SK-N-SH (cell line): ENCODE results near the gene OR52E8. TPM values are rescaled to one million over a fixed set of nuclear protein-coding genes. Genes with fewer than 3 reads are reported as not detected.

ENCODE experiments used
- CTCF ChIA-PET: fragments of 300-600, 350-600 bp; formaldehyde crosslinking; extraction: SDS; loops from one replicate; lab custom pipeline; 2021; lab: Yijun Ruan, JAX
- POLR2A ChIA-PET: fragments of 350-600 bp; sonication (Branson Sonifier 250); formaldehyde crosslinking; extraction: SDS; loops from one replicate; lab custom pipeline; 2020; ENCODE audit warnings: antibody characterized with exemption, inconsistent platforms; lab: Yijun Ruan, JAX
- DNase-seq: peaks from one replicate; pipeline ENCODE4 v3.0.0; 2012
- H2AFZ ChIP-seq: fragments of 200-600 bp; sonication (generic); 2 replicates; pipeline ENCODE4 v1.8.1; 2016; ENCODE audit warnings: antibody characterized with exemption, mild to moderate bottlenecking, low read depth
- H3F3A ChIP-seq: fragments of 200-600 bp; sonication (generic); replicated peaks from 2 replicates; pipeline ENCODE3; 2016; ENCODE audit warnings: antibody characterized with exemption, mild to moderate bottlenecking; ENCODE audit not compliant: insufficient read depth
- H3K27ac ChIP-seq, 2 experiments: fragments of 200-500 bp in 1 of 2; fragments of 200-600 bp in 1 of 2; sonication (Bioruptor generic) in 1 of 2; sonication (generic), shearing (Covaris generic) in 1 of 2; 2 replicates each; pipeline versions ENCODE4 v1.5.1 to v1.6.1; 2014 to 2016; ENCODE audit warnings: low read depth in 2 of 2, inconsistent platforms in 1 of 2, low read length in 1 of 2, mild to moderate bottlenecking in 1 of 2, mixed read lengths in 1 of 2
- H3K27me3 ChIP-seq: fragments of 200-600 bp; sonication (generic), shearing (Covaris generic); 2 replicates; pipeline ENCODE4 v1.6.1; 2016; ENCODE audit warnings: mixed run types; ENCODE audit not compliant: insufficient read depth
- H3K36me3 ChIP-seq, 2 experiments: fragments of 200-500 bp in 1 of 2; fragments of 200-600 bp in 1 of 2; sonication (Bioruptor generic) in 1 of 2; sonication (generic) in 1 of 2; replicated peaks in 1 of 2; 2 replicates each; pipeline versions ENCODE3 to v1.5.1; 2014 to 2016; ENCODE audit warnings: low read length in 1 of 2, mild to moderate bottlenecking in 1 of 2; ENCODE audit not compliant: insufficient read depth in 2 of 2, control insufficient read depth in 1 of 2
- H3K4me1 ChIP-seq, 2 experiments: fragments of 200-500 bp in 1 of 2; fragments of 200-600 bp in 1 of 2; sonication (Bioruptor generic) in 1 of 2; sonication (generic), shearing (Covaris generic) in 1 of 2; 2 replicates each; pipeline versions ENCODE4 v1.5.1 to v1.6.1; 2014 to 2016; ENCODE audit warnings: low read depth in 1 of 2, low read length in 1 of 2, mixed run types in 1 of 2; ENCODE audit not compliant: insufficient read depth in 2 of 2, control insufficient read depth in 1 of 2
- H3K4me2 ChIP-seq: fragments of 200-600 bp; sonication (generic), shearing (Covaris generic); 2 replicates; pipeline ENCODE4 v1.6.1; 2017; ENCODE audit warnings: mixed run types
- H3K4me3 ChIP-seq, 2 experiments: fragments of 200-500 bp in 1 of 2; fragments of 200-600 bp in 1 of 2; sonication (Bioruptor generic) in 1 of 2; sonication (generic), shearing (Covaris generic) in 1 of 2; 2 replicates each; pipeline versions ENCODE4 v1.5.1 to v1.8.1; 2014 to 2016; ENCODE audit warnings: low read depth in 2 of 2, inconsistent platforms in 1 of 2, low read length in 1 of 2, mild to moderate bottlenecking in 1 of 2, mixed read lengths in 1 of 2, moderate library complexity in 1 of 2
- H3K79me2 ChIP-seq: fragments of 200-600 bp; sonication (generic); 2 replicates; pipeline ENCODE4 v1.8.1; 2017; ENCODE audit warnings: mild to moderate bottlenecking; ENCODE audit not compliant: insufficient read depth
- H3K9ac ChIP-seq: fragments of 200-600 bp; sonication (generic); 2 replicates; pipeline ENCODE4 v1.6.1; 2017; ENCODE audit warnings: mixed run types
- H3K9me2 ChIP-seq: fragments of 200-600 bp; sonication (generic); 2 replicates; pipeline ENCODE4 v1.6.1; 2017; ENCODE audit warnings: mixed run types
- H3K9me3 ChIP-seq: fragments of 200-600 bp; sonication (generic); 2 replicates; pipeline ENCODE4 v1.6.1; 2017; ENCODE audit warnings: mixed run types, mild to moderate bottlenecking, moderate library complexity
- H4K20me1 ChIP-seq: fragments of 200-600 bp; sonication (generic); 2 replicates; pipeline ENCODE4 v1.6.1; 2017; ENCODE audit warnings: mild to moderate bottlenecking, mixed run types; ENCODE audit not compliant: insufficient read depth
- CHD2 ChIP-seq: fragments of 150-350 bp; IDR thresholded peaks from 2 replicates; pipeline ENCODE4 v1.6.1; 2018; ENCODE audit warnings: low read length; ENCODE audit not compliant: partially characterized antibody
- ELF1 ChIP-seq: IDR thresholded peaks from 2 replicates; pipeline ENCODE4 v1.4.0; 2012
- EP300 ChIP-seq, 2 experiments: IDR thresholded peaks; 2 replicates each; pipeline versions ENCODE4 v1.4.0 to v1.6.1; 2012; ENCODE audit warnings: borderline replicate concordance in 1 of 2, low read depth in 1 of 2, low read length in 1 of 2
- EZH2phosphoT487 ChIP-seq: fragments of 200-600 bp; sonication (generic); IDR thresholded peaks from 2 replicates; pipeline ENCODE4 v1.6.1; 2017; ENCODE audit warnings: low read depth, mixed run types, mild to moderate bottlenecking, antibody characterized with exemption, moderate library complexity, borderline replicate concordance
- FOSL2 ChIP-seq: IDR thresholded peaks from 2 replicates; pipeline ENCODE4 v1.4.0; 2012; ENCODE audit warnings: low read depth, mild to moderate bottlenecking, moderate library complexity, borderline replicate concordance
- FOXJ3 ChIP-seq: sonication (generic); formaldehyde crosslinking; IDR thresholded peaks from 2 replicates; pipeline ENCODE4 v1.5.1; 2020; ENCODE audit warnings: mild to moderate bottlenecking, missing genetic modification reagents
- FOXM1 ChIP-seq: IDR thresholded peaks from 2 replicates; pipeline ENCODE4 v1.4.0; 2012; ENCODE audit warnings: low read depth, mild to moderate bottlenecking
- GATA2 ChIP-seq: sonication (generic); formaldehyde crosslinking; IDR thresholded peaks from 2 replicates; pipeline ENCODE4 v1.5.0; 2020; ENCODE audit warnings: mild to moderate bottlenecking, missing genetic modification reagents
- JUND ChIP-seq: IDR thresholded peaks from 2 replicates; pipeline ENCODE4 v1.4.0; 2012
- MEF2A ChIP-seq: IDR thresholded peaks from 2 replicates; pipeline ENCODE4 v1.4.0; 2012; ENCODE audit warnings: low read depth, borderline replicate concordance
- MXI1 ChIP-seq: IDR thresholded peaks from 2 replicates; pipeline ENCODE4 v1.6.1; 2012; ENCODE audit warnings: mild to moderate bottlenecking, low read depth, low read length, improper control_type of control experiment
- NRF1 ChIP-seq: IDR thresholded peaks from 2 replicates; pipeline ENCODE4 v1.6.1; 2012; ENCODE audit warnings: low read depth, mild to moderate bottlenecking, low read length
- RCOR1 ChIP-seq: fragments of 150-350 bp; IDR thresholded peaks from 2 replicates; pipeline ENCODE4 v1.6.1; 2017; ENCODE audit warnings: antibody characterized with exemption, low read length
- RFX5 ChIP-seq: IDR thresholded peaks from 2 replicates; pipeline ENCODE4 v1.6.1; 2012; ENCODE audit warnings: mild to moderate bottlenecking, improper control_type of control experiment, low read length
- RXRA ChIP-seq: IDR thresholded peaks from 2 replicates; pipeline ENCODE4 v1.4.0; 2012; ENCODE audit warnings: low read depth, mild to moderate bottlenecking, borderline replicate concordance
- TEAD4 ChIP-seq: IDR thresholded peaks from 2 replicates; pipeline ENCODE4 v1.4.0; 2012; ENCODE audit warnings: mild to moderate bottlenecking, borderline replicate concordance; ENCODE audit not compliant: insufficient read depth
- YY1 ChIP-seq: IDR thresholded peaks from 2 replicates; pipeline ENCODE4 v1.4.0; 2012; ENCODE audit warnings: low read depth, mild to moderate bottlenecking
- WGBS: methylation state at CpG from one replicate; pipeline ENCODE4 v1.1.6; 2017; ENCODE audit warnings: low lambda C conversion rate; 5-methylcytosine and 5-hydroxymethylcytosine counted together
- polyA plus RNA-seq, 3 experiments: library from polyadenylated mRNA; depleted of rRNA; stranded (reverse); fragments of >200 nt; gene quantifications; 2 replicates each; pipeline ENCODE4 v1.2.3, GENCODE V29; 2012
- TF ChIP-seq, protein P1 (sequence below): IDR thresholded peaks from 2 replicates; pipeline ENCODE4 v1.6.1; 2012; ENCODE audit warnings: mild to moderate bottlenecking, low read depth, low read length, moderate library complexity
- TF ChIP-seq, protein P2 (sequence below): IDR thresholded peaks from 2 replicates; pipeline ENCODE4 v1.4.0; 2012; ENCODE audit warnings: low read depth
- TF ChIP-seq, protein P3 (sequence below): fragments of 150-350 bp; IDR thresholded peaks from 2 replicates; pipeline ENCODE4 v1.6.1; 2017; ENCODE audit warnings: antibody characterized with exemption, low read length, low read depth, borderline replicate concordance
- TF ChIP-seq, protein P4 (sequence below): IDR thresholded peaks from 2 replicates; pipeline ENCODE4 v1.4.0; 2012; ENCODE audit warnings: low read depth, borderline replicate concordance
- TF ChIP-seq, protein P5 (sequence below): IDR thresholded peaks from 2 replicates; pipeline ENCODE4 v1.4.0; 2012; ENCODE audit warnings: low read depth, borderline replicate concordance

Gene OR52E8
- polyA plus RNA-seq, 1 of the 3 experiments (the other 2 are of a cell fraction) = not detected

DNA sequence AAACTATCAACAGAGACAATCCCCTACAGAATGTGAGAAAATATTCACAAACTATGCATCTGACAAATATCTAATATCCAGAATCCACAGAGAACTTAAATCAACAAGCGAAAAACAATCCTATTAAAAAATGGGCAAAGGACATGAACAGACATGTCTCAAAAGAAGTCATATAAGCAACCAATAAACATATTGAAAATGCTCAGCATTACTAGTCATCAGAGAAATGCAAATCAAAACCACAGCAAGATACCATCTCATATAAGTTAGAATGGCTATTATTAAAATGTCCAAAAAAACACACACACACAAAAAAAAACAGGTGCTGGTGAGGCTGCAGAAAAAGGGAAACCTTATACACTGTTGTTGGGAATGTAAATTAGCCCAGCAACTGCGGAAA is 8.3 kb upstream of the OR52E8 start:
- H3K9me2 ChIP-seq = no peaks in the 10 kb centered on the region
- TF ChIP-seq, protein P1, sequence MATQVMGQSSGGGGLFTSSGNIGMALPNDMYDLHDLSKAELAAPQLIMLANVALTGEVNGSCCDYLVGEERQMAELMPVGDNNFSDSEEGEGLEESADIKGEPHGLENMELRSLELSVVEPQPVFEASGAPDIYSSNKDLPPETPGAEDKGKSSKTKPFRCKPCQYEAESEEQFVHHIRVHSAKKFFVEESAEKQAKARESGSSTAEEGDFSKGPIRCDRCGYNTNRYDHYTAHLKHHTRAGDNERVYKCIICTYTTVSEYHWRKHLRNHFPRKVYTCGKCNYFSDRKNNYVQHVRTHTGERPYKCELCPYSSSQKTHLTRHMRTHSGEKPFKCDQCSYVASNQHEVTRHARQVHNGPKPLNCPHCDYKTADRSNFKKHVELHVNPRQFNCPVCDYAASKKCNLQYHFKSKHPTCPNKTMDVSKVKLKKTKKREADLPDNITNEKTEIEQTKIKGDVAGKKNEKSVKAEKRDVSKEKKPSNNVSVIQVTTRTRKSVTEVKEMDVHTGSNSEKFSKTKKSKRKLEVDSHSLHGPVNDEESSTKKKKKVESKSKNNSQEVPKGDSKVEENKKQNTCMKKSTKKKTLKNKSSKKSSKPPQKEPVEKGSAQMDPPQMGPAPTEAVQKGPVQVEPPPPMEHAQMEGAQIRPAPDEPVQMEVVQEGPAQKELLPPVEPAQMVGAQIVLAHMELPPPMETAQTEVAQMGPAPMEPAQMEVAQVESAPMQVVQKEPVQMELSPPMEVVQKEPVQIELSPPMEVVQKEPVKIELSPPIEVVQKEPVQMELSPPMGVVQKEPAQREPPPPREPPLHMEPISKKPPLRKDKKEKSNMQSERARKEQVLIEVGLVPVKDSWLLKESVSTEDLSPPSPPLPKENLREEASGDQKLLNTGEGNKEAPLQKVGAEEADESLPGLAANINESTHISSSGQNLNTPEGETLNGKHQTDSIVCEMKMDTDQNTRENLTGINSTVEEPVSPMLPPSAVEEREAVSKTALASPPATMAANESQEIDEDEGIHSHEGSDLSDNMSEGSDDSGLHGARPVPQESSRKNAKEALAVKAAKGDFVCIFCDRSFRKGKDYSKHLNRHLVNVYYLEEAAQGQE = no peak
- TF ChIP-seq, protein P2, sequence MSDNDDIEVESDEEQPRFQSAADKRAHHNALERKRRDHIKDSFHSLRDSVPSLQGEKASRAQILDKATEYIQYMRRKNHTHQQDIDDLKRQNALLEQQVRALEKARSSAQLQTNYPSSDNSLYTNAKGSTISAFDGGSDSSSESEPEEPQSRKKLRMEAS = no peak
- no peak for TF ChIP-seq FOXM1
- TF ChIP-seq, protein P3, sequence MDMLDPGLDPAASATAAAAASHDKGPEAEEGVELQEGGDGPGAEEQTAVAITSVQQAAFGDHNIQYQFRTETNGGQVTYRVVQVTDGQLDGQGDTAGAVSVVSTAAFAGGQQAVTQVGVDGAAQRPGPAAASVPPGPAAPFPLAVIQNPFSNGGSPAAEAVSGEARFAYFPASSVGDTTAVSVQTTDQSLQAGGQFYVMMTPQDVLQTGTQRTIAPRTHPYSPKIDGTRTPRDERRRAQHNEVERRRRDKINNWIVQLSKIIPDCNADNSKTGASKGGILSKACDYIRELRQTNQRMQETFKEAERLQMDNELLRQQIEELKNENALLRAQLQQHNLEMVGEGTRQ = no peak
- TF ChIP-seq, all 33 proteins: peak for 0
- Histone ChIP-seq H3K4me3 (no peak overlapping the region), H2AFZ (no peak overlapping the region), H3K9me3 (no peaks in the 10 kb centered on the region), H3K4me2 (no peak overlapping the region), H3K79me2 (no peaks in the 10 kb centered on the region), H3K27me3 (no peaks in the 10 kb centered on the region), H3F3A (no peaks in the 10 kb centered on the region), H4K20me1 (no peaks in the 10 kb centered on the region), H3K4me1 (no peaks in the 10 kb centered on the region), H3K27ac (no peak overlapping the region), H3K9ac (no peak overlapping the region), H3K36me3 (no peaks in the 10 kb centered on the region)
- DNase-seq = no peak
- POLR2A ChIA-PET = no interaction called here
- CTCF ChIA-PET = no interaction called here
- 11% methylated on average over 2 of the region's 2 CpGs for WGBS

DNA sequence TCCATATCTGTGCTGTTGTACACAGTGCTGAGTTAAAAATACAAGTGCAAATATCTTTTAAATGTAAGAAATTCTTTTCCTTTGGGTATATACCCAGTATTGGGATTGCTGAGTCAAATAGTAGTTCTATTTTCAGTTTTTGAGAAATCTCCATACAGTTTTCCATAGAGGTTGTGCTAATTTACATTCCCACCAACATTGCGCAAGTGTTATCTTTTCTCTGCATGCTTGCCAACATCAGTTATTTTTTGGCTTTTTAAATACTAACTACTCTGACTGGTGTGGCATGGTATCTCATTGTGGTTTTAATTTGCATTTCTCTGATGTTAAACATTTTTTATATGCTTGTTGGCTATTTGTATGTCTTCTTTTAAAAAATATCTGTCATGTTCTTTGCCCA is 6.5 kb downstream of the OR52E8 start:
- WGBS = 17% methylated on average over 1 of the region's 1 CpG
- Histone ChIP-seq H3K9ac (no peak overlapping the region), H3K27me3 (no peaks in the 10 kb centered on the region; the same call in 1 of the 2 replicates), H3F3A (no peaks in the 10 kb centered on the region), H4K20me1 (no peaks in the 10 kb centered on the region), H3K79me2 (no peaks in the 10 kb centered on the region), H3K4me2 (no peak overlapping the region), H3K9me2 (no peaks in the 10 kb centered on the region), H3K9me3 (no peaks in the 10 kb centered on the region), H3K4me3 (no peak overlapping the region), H3K4me1 (no peaks in the 10 kb centered on the region), H3K27ac (no peak overlapping the region), H2AFZ (no peak overlapping the region), H3K36me3 (no peaks in the 10 kb centered on the region)
- ChIA-PET POLR2A (no interaction called here), CTCF (no interaction called here)
- no peak for TF ChIP-seq EZH2phosphoT487
- no peak for TF ChIP-seq MEF2A
- TF ChIP-seq JUND = no peak
- no peak for TF ChIP-seq RXRA
- TF ChIP-seq MXI1 = no peak
- no peak for TF ChIP-seq RFX5
- no peak for TF ChIP-seq FOXJ3
- TF ChIP-seq FOSL2 = no peak
- no peak for TF ChIP-seq NRF1
- no peak for TF ChIP-seq TEAD4
- no peak for TF ChIP-seq CHD2
- no peak for TF ChIP-seq ELF1
- TF ChIP-seq RCOR1 = no peak
- TF ChIP-seq, protein P4, sequence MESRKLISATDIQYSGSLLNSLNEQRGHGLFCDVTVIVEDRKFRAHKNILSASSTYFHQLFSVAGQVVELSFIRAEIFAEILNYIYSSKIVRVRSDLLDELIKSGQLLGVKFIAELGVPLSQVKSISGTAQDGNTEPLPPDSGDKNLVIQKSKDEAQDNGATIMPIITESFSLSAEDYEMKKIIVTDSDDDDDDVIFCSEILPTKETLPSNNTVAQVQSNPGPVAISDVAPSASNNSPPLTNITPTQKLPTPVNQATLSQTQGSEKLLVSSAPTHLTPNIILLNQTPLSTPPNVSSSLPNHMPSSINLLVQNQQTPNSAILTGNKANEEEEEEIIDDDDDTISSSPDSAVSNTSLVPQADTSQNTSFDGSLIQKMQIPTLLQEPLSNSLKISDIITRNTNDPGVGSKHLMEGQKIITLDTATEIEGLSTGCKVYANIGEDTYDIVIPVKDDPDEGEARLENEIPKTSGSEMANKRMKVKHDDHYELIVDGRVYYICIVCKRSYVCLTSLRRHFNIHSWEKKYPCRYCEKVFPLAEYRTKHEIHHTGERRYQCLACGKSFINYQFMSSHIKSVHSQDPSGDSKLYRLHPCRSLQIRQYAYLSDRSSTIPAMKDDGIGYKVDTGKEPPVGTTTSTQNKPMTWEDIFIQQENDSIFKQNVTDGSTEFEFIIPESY = no peak
- TF ChIP-seq EP300 (IDR thresholded peaks at IDR 0.05; ENCODE audit: borderline replicate concordance in 1 of 2, low read depth in 1 of 2, low read length in 1 of 2) = no peak
- TF ChIP-seq YY1 = no peak
- TF ChIP-seq, protein P5, sequence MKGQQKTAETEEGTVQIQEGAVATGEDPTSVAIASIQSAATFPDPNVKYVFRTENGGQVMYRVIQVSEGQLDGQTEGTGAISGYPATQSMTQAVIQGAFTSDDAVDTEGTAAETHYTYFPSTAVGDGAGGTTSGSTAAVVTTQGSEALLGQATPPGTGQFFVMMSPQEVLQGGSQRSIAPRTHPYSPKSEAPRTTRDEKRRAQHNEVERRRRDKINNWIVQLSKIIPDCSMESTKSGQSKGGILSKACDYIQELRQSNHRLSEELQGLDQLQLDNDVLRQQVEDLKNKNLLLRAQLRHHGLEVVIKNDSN = no peak
- TF ChIP-seq GATA2 (CRISPR knock-in tag) = no peak
- DNase-seq = no peak
